Measurements from ENCODE around the gene ZFYVE16.
"Not testable (repeated sequence)": the region's sequence is repeated elsewhere in the genome, so short reads cannot be mapped to it uniquely, and the experiment has no call there.

ZFYVE16 gene

GRCh38 chr5:80491296-80491695 is 83.4 kb downstream of the ZFYVE16 start:
- no peak for FAIRE-seq

GRCh38 chr5:80492741-80493140 is 84.9 kb downstream of the ZFYVE16 start:
- no peak for FAIRE-seq

- not testable (repeated sequence) for FAIRE-seq
Measured at GRCh38 chr5:80493443-80493842, 85.6 kb downstream of the ZFYVE16 start.

GRCh38 chr5:80495891-80496290 is 88.0 kb downstream of the ZFYVE16 start:
- FAIRE-seq: no peak

- no peak for FAIRE-seq
Measured at GRCh38 chr5:80502800-80503199, 94.9 kb downstream of the ZFYVE16 start.

- no peak for FAIRE-seq
Measured at GRCh38 chr5:80503641-80504040, 95.8 kb downstream of the ZFYVE16 start.

- no peak for FAIRE-seq
Measured at GRCh38 chr5:80504833-80505232, 97.0 kb downstream of the ZFYVE16 start.

GRCh38 chr5:80507663-80508062 is 99.8 kb downstream of the ZFYVE16 start:
- no peak for FAIRE-seq

- no peak for FAIRE-seq
Measured at GRCh38 chr5:80508844-80509243, 101.0 kb downstream of the ZFYVE16 start.

GRCh38 chr5:80509362-80509761 is 101.5 kb downstream of the ZFYVE16 start:
- FAIRE-seq: no peak

GRCh38 chr5:80516826-80517225 is 109.0 kb downstream of the ZFYVE16 start:
- no peak for FAIRE-seq
